BJ (cell line): ENCODE results near the gene MID1. TPM values are rescaled to one million over a fixed set of nuclear protein-coding genes. Genes with fewer than 3 reads are reported as not detected.

ENCODE experiments used
- CTCF ChIA-PET: fragments of 350-600 bp; formaldehyde crosslinking; extraction: SDS; loops from one replicate; lab custom pipeline; 2021; ENCODE audit warnings: antibody characterized with exemption, inconsistent platforms; lab: Yijun Ruan, JAX
- POLR2A ChIA-PET: fragments of 300-600 bp; sonication (Branson Sonifier 250); formaldehyde crosslinking; extraction: SDS; loops from one replicate; lab custom pipeline; 2021; ENCODE audit warnings: antibody characterized with exemption; lab: Charles Lee
- DNase-seq: peaks from one replicate; pipeline ENCODE4 v3.0.0-alpha.2; 2011; ENCODE audit warnings: low read depth
- H3K27me3 ChIP-seq: 2 replicates; pipeline ENCODE4 v1.6.0; 2011; ENCODE audit warnings: low read length; ENCODE audit not compliant: control insufficient read depth, insufficient read depth
- H3K36me3 ChIP-seq: 2 replicates; pipeline ENCODE4 v1.5.1; 2011; ENCODE audit warnings: low read length; ENCODE audit not compliant: control insufficient read depth, insufficient read depth
- H3K4me3 ChIP-seq: 2 replicates; pipeline ENCODE4 v1.5.1; 2011; ENCODE audit warnings: low read depth, mild to moderate bottlenecking, control low read depth, low read length
- CTCF ChIP-seq: IDR thresholded peaks from 2 replicates; pipeline ENCODE4 v1.5.1; 2011; ENCODE audit warnings: low read depth, mild to moderate bottlenecking, control low read depth, inconsistent platforms, low read length, moderate library complexity; ENCODE audit not compliant: insufficient read depth
- polyA plus RNA-seq: library from polyadenylated mRNA; depleted of rRNA; stranded (reverse); fragments of >200 nt; gene quantifications from 2 replicates; pipeline ENCODE4 v1.2.3, GENCODE V29; 2011

MID1 gene
- polyA plus RNA-seq, 1 experiment, result 42.6 TPM

GRCh38 chrX:10471418-10471817 is 149.0 kb downstream of the MID1 start:
- CTCF ChIA-PET, result no interaction called here
- H3K27me3 ChIP-seq, result no peaks in the 10 kb centered on the region
- H3K4me3 ChIP-seq, result no peak overlapping the region
- no peaks in the 10 kb centered on the region for H3K36me3 ChIP-seq
- no peak for DNase-seq
- no peak for TF ChIP-seq CTCF
- POLR2A ChIA-PET, result no interaction called here

- DNase-seq, result no peak
- H3K4me3 ChIP-seq, result no peak overlapping the region
- CTCF ChIA-PET, result no interaction called here
Measured at GRCh38 chrX:10470009-10470408, 150.4 kb downstream of the MID1 start.

GRCh38 chrX:10467793-10468192 is 152.6 kb downstream of the MID1 start:
- DNase-seq, result no peak
- no peak for TF ChIP-seq CTCF
- Histone ChIP-seq H3K36me3 (no peaks in the 10 kb centered on the region), H3K4me3 (no peak overlapping the region), H3K27me3 (no peaks in the 10 kb centered on the region)
- POLR2A ChIA-PET, result no interaction called here
- CTCF ChIA-PET, result no interaction called here

More at GRCh38 chrX:10470009-10470408, 150.4 kb downstream of the MID1 start:
- POLR2A ChIA-PET, result no interaction called here
- Histone ChIP-seq H3K36me3 (no peaks in the 10 kb centered on the region), H3K27me3 (no peaks in the 10 kb centered on the region)
- no peak for TF ChIP-seq CTCF

- CTCF ChIA-PET, result no interaction called here
- POLR2A ChIA-PET, result no interaction called here
- DNase-seq, result no peak
- Histone ChIP-seq H3K27me3 (no peaks in the 10 kb centered on the region), H3K36me3 (no peaks in the 10 kb centered on the region), H3K4me3 (no peak overlapping the region)
- TF ChIP-seq CTCF, result no peak
Measured at GRCh38 chrX:10465254-10465653, 155.1 kb downstream of the MID1 start.

- CTCF ChIA-PET, result no interaction called here
- no peak overlapping the region for H3K4me3 ChIP-seq
- no peak for DNase-seq
- peaks cover 1% of the 10 kb centered on the region for H3K36me3 ChIP-seq
- POLR2A ChIA-PET, result no interaction called here
- H3K27me3 ChIP-seq, result no peaks in the 10 kb centered on the region
- TF ChIP-seq CTCF, result no peak
Measured at GRCh38 chrX:10457092-10457491, 163.3 kb downstream of the MID1 start.
